NCI-H524 (cell line): ENCODE results near the gene ATP6AP1.
A peak's percentile ranks its signal among the peaks of the same experiment; 100 is the strongest.
"Not testable (repeated sequence)": the region's sequence is repeated elsewhere in the genome, so short reads cannot be mapped to it uniquely, and the experiment has no call there.

Experiments
- DNase-seq, 2 experiments: peaks; one replicate each; lab custom pipeline; 2025; lab: John Stamatoyannopoulos, UW

ATP6AP1 gene

DNA sequence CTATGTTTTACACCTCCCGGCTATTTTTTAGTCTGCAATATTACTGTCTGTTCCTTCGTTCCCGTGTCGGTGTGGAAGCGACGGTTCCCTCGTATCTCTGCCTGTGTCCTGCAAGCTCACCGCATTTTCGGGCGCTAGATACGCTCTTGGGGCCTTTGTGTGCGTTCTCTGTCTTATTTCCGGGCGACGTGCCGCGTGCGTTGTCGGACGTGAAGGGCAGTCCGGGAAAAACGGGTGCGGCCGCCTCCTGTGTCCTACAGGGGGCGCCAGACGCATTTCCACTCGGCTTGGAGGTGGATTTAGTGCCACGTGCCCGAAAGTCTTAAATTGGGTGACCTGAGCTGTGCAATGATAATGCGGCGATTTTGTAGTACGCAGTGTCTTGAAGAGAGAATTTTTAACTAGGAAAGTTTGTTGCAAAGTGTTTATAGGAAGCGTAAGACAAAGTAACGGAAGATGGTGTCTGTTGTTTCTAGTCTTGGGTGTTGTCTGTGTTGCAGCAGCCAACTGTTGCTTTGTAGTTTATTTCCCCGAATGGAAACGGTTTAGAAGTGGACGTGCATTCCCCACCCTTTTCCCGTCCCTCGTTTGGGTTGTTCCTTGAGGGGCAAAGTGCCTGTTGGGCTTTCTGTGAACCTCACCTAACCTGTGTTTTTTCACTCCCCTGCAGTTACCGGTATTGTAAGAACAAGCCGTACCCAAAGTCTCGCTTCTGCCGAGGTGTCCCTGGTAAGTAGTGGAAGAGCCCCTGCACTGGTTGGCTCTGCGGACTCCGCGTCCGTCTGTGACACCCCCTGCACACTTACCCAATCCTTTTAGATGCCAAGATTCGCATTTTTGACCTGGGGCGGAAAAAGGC lies 29.6 kb upstream of the ATP6AP1 start:
- DNase-seq: peak; percentile 61 to 87

DNA sequence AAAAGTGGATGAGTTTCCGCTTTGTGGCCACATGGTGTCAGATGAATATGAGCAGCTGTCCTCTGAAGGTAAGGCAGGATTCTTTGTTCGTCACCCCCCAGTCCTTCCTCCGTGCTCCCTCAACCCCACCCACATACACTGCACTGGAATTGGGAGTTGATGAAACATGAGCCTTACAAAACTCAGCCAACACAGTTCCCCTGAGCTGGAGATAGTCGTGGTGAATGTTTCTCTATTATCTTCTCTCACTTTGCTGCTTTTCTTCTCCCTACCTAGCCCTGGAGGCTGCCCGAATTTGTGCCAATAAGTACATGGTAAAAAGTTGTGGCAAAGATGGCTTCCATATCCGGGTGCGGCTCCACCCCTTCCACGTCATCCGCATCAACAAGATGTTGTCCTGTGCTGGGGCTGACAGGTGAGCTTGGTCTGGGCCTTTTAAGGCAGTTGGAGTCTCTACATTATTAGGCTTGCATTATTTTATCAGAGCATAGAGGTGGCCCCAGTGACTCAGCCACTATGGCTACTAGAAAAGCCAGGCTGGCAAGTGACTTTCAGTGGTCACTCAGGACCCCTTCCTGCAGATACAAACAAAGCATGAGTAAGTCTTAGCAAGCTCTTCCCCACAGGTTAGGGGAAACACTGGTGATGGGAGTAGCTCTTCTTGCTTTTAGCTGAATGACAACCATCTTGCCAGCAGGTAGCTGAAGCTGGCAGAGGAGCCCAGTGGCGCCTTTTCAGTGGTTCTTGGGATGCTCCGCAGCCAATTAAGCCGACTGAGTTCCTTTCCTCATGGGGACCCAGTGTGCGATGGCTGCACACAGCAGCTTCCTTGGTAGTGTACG lies 28.7 kb upstream of the ATP6AP1 start:
- peak in 1 of 2 experiments; percentile 14 for DNase-seq

DNA sequence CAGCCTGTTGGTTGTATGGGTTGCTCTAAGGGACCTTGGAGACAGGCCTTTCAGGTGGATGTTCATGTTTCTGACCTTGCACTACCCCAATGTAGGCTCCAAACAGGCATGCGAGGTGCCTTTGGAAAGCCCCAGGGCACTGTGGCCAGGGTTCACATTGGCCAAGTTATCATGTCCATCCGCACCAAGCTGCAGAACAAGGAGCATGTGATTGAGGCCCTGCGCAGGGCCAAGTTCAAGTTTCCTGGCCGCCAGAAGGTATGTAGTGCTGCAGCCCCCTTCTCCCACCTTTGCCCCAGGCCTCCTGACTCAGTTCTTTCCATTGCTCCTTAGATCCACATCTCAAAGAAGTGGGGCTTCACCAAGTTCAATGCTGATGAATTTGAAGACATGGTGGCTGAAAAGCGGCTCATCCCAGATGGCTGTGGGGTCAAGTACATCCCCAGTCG lies 28.1 kb upstream of the ATP6AP1 start:
- DNase-seq: not testable (repeated sequence)

DNA sequence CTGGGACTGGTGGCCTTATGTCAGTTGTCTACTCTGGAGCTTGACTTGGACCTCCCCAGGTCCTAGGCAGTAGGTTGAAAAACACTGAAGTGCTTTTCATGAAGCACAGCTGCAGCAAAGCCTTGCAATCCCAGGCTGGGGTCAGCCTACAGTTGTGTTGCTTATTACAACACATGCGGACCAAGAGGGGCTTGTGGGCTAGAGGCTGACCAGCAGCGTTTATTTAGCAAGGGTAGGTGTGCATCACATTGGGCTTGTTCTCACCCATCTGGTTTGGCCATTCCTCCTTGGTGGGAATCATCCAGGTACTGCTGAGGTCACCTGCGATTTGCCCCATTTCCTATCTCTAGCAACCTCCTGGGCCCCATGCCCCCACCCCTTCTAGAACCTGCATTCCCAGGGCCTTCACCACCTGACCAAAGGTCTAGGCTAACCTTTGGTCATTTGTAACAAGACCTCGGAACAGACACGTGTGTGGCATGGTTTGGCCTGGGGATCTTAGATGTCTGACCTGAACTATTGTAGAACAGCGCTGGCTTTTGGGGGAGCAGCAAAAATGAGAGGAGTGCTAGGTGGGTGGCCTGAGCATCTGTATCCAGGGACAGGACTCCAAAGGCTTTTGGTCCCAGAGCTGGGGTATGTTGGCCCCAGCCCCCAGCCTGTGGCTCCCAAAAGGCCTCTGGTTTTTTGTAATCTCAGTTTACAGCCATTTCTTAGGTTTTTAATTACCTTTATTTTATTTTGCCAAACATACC lies 27.3 kb upstream of the ATP6AP1 start:
- peak in 1 of 2 experiments; percentile 34 for DNase-seq

DNA sequence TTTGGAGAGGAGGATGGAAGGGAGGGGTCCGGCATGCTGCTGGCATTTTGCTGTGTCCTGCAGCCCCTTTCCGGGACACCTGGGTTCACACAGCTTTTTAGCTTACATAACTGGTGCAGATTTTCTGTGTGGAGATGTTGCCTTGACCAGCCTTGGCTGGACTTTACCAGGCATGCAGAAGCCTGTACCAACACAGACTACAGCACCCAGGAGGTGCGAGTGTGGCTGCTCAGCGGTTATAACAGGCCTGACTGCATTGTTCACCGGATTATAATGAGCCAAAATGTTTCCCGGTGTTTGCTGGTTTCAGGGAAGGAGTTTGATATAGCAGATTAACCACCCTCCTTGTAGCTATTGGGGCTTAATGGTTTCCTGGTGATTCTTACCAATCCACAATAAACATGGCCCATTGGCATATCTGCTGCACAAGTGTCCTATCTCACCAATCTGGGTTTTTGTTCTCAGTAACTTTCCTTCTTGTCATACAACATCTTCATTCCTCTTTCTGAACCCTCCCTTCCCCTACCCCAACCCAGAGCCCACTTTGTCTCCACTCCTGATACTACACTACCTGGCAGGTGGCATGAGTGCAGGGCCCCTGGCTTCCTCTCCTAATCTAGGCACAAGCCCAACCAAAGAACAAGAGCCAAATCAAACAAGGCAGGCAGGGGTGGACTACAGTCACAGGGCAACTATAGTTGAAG lies 26.4 kb upstream of the ATP6AP1 start:
- DNase-seq: no peak

DNA sequence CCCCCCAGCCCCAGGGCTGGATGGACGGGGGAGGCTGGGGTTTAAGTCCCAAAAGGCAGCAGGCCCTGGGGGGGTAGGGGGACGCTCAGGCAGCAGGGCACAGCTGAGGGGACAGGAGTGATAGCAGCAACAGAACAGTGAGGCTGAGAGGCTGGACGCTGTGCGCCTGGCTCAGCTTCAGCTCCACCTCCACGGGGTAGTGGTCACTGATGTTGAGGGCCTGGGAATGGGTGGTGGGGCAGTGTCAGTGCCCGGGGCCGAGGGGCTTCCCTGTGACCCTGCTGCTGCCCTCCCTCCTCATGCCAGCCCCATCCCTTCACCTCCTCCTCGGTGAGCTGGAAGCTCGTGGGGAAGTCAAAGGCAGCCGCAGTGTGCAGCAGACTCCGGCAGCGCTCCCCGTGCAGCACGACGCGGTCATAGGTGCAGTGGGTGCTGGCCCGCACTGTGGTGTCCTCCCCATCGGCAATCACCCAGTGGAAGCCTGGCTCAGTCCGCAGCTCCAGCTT lies 25.8 kb upstream of the ATP6AP1 start:
- DNase-seq: no peak

DNA sequence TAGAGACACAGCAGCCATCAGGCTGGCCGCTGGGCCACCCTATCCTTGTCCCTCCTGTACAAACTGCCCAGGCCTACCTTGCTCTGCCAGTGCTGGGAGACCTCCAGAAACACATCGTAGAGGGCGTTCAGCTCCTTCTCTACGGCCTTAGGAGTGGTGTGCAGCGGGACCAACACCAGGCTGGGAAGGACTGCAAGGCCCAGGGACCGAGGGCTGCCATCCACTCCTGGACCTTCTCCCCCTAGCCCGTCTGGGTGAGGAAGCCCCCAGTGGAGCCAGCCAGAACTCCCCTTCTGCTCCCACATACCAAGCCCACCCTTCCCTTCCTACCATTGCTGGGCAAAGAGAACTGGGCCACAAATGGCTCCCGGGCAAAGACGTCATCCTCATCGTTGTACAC lies 25.3 kb upstream of the ATP6AP1 start:
- DNase-seq: no peak

DNA sequence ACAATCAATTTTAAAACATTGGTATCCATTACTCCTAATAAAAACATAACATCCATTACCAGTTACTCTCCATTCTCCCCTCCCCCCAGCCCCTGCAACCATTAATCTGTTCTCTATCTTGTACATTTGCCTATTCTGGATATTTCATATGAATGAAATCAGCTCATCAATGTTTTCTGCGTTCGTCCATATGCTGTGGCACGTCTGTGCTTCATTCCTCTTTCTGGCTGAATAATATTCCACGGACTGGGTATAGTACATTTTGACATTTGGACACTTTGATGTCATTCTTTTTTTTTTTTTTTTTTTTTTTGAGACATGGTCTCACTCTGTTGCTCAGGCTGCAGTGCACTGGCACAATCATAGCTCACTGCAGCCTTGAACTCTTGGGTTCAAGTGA lies 24.6 kb upstream of the ATP6AP1 start:
- DNase-seq: no peak

DNA sequence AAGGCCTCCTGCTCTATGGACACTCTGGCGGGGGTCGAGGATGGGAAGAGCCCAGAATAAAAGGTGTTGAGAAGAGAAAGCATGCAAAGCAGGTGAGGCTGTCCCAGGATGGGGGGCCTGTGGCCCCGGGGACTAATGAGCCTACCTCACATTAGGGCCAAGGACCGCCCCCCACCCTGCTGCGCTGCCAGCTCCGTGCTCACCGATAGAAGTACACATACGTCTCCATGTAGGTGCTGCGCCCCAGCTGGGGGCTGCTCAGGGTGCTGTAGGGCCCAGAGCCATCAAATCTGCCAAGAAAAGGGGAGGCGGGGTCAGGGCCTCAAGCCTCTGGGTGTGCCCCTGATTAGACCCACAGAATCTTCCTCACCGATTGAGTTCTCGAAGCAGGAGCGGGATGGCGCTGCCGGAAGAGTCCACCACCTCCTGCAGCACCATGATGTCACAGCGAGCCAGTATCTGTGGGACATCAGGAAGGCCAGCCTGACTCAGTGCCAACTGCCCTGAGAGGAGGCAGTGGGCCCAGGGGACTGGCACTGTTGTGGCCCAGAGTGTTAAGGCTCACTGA lies 23.8 kb upstream of the ATP6AP1 start:
- DNase-seq: no peak

DNA sequence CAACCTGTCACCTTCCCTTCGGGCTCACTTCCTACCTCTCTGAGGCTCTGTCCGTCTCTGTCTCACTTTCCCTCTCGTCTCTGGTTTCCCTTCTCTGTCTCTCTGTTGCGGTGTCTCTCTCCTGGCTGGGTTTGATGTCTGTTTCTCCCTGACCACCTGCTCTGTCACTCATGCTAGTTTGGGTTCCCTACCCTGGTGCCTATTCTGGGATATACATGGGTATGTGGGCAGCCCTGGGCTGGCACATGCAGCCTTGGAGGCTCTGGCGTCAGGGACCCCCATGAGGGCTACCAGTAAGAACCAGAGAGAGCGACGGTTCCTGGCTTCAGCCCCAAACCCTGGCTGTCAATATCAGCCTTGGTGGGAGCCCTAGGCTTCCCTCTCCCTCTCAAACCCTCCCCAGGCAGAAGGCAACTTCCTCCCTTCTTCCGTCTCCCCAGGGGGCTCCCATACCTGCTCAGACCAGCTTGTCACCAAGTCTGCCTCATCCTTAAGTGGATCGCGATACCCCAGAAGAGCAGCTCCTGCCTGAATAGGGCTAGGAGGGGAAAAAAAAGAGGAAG lies 19.7 kb upstream of the ATP6AP1 start:
- no peak for DNase-seq

DNA sequence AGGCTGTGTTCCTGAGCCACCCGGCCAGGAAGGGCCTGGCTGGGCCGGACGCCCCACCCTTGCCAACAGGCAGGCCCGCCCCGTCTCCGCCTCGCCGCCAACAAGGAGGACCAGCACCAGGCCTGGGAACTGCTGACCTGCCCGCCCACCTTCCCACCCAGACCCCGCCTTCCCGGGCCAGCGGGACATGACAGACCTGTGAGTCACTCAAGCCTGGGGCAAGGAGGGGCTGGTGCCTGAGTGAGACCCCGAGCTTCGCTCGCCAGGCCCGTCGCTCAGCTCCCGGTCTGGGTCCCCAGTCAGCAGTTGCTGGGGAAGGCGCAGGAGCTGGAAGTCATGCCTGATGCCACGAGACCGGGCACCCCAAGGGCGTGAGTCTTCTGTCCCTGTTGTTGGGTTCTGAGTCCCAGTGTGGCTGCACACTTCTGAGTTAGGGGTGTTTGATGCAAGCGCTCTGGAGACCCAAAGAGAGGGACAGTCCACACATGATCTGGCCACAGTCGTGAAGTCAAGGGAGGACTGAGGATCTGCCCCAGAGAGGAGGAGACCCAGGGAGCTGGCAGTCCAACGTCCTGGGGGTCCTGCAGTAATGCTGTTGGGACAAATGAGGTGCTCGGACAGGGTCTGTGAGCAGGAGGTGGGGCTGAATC lies 19.1 kb upstream of the ATP6AP1 start, which contains the start of gene DNASE1L1:
Gene DNASE1L1 (minus strand): TSS at position 33 of the 650 bp plus-strand sequence. CDS start 3,686 bp downstream, outside the sequence.
- no peak for DNase-seq

DNA sequence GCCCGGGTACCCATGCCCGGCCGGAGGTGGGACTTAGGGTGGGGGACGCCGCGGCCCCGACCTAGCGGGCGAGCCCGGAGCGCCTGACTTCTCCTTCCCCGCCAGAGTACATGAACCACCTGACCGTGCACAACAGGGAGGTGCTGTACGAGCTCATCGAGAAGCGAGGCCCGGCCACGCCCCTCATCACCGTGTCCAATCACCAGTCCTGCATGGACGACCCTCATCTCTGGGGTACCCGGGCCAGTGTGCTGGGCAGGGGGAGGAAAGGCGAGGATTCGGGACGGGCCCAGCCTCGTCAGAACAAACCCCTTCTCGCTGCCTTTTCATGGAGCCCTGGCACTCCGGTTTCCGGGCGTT lies 16.5 kb upstream of the ATP6AP1 start:
- peak in 1 of 2 experiments; percentile 67 for DNase-seq

DNA sequence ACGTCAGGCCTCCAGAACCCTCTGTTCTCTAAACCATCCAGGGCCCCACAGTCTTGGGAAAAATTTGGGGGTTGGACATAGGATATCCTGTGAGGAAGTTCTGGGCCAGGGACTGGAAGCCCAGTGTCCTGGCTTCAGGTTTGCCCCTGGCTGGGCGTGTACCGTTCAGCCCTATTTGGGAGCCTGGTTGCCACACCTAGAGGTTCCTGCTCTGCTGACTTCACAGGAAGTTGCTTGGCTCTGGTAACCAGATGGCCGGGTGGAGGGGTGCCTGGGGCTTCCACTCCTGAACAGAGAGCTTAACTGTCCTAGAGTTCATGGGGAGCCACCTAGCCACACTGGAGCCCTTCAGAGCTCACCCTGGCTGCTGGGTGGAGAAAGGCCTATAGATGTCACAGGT lies 16.0 kb upstream of the ATP6AP1 start:
- no peak for DNase-seq

DNA sequence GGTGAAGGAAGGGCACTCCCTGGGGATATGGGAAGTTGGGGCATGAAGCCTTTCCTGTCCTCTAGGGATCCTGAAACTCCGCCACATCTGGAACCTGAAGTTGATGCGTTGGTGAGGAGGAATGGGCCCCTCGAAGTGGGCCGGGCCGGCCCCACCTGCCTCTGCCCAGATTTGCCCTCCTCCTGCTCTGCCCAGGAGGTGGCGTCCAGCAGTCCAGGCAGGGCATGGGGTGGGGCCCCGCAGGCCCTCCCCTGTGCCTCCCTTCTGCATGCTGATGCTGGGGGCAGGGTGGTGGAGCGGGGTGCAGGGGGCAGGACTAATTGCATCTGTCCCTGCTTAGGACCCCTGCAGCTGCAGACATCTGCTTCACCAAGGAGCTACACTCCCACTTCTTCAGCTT lies 15.3 kb upstream of the ATP6AP1 start:
- DNase-seq: no peak

DNA sequence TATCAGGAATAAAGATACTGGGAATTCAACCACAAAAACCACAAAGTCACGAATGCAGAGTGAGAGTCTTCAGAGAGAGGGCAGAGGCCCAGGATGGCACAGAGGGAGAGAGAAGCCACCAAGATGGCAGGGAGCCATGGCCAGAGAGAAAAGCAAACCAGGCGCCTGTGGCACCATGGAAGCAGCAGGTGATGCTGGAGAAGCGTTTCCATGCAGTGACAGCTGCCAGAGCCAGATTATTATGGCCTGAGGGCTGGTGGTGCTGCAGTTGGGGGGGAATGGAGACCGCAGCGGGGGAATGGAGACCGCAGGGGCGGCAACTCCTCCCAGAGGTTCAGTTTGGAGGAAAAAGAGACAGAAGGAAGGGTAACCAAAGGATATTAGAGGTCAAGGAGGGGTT lies 11.3 kb upstream of the ATP6AP1 start:
- DNase-seq: peak in 1 of 2 experiments; percentile 61

DNA sequence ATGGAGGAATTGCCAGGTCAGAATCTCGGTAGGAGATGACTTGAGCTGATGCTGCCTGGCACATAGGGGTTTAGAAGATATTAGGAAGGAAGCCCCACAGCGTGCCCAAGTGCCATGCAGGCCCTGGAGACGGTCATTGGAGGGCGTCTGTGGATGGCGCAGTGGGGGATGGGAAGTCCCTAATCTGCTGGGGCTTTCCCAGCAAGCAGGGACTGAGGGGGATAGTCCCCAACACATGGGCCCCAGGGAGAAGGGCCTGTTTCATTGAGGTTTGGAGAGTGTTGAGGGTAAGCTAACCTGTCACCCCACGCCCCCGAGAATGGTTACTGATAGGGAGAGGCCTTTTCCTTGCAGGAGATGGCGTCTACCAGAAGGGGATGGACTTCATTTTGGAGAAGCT lies 9.3 kb upstream of the ATP6AP1 start:
- no peak for DNase-seq

DNA sequence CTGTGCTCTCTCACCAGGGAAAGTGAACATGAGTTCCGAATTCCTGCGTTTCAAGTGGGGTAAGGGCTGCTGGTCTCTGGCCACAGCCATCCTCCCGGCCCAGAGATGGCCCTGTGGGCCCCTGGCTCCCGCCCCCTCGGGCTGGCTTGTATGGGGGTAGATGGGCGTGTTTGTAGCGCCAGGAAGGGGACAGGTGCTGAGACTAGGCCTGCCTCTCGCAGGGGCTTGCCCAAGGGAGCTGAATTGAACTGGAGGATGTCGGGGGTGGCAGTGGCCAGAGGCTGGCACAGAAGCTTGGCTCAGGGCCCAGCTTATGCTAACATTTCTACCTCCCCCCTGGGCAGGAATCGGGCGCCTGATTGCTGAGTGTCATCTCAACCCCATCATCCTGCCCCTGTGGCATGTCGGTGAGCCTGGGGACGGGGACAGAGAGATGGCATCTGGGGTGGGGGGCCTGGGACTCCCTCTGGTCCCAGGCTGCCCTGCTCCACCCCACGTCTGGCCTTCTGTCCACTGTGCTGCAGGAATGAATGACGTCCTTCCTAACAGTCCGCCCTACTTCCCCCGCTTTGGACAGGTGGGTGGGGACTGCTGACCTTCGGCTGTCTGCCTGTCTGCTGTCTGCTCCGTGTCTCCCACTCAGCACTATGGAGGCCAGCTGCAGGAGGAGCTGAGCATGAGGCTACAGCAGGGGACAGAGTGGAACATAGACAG lies 8.6 kb upstream of the ATP6AP1 start:
- no peak for DNase-seq

DNA sequence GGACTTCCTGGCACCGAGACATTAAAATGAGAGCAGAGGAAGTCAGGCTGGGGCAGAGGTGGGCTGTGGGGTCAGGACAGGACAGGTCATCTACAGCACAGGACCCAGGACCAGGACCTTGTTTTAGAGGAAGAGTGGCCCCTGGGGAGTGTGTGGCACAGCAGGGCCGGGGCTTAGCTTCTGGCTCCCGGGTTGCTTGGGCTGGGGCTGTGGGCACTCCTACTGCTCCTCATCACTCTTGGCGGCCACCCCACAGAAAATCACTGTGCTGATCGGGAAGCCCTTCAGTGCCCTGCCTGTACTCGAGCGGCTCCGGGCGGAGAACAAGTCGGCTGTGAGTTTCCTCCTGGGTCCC lies 8.1 kb upstream of the ATP6AP1 start:
- DNase-seq: no peak

DNA sequence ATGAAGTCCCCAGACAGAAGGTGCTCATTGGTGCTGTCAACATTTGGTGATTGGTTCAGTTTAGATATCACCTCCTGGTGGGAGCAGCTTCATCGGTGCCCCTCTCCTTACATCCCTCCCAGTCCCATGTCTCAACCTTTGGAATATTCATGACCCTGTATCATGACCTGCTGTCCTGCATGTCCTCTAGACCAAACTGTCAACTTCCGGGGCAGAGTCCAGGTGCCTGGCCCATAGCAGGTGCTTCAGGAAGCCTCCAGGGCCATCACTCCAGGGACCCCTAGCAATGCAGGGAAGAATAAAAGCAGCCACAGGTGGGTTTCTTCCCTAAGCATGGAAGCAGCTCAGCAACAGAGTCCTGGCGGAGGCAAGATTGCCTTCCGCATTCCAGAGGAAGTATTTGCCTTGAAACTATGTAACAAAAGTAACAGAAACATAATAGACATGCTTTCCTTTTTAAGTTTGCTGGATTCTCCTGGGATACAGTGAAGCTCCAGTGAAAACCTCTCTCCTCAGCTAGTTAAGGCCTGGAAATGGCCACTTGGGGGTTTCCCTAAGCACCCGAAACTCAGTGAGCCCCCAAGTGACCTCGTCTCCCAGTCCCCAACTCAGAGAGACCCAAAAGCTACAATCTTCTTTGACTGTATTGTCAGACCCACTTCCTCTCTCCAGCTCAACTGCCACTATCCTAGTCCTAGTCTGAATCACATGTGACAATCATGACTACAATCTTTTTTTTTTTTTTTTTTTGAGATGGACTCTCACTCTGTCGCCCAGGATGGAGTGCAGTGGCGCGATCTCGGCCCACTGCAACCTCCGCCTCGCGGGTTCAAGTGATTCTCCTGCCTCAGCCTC lies 1.3 kb upstream of the ATP6AP1 start:
- DNase-seq: no peak
